Measurements from ENCODE around the gene PXDN. TPM values are rescaled to one million over a fixed set of nuclear protein-coding genes. Genes with fewer than 3 reads are reported as not detected.

PXDN gene
- total and polyA plus RNA-seq, 2 of the 4 experiments (the other 2 are of a cell fraction): 153 to 332 TPM

GRCh38 chr2:1747065-1747941, 3.0 kb upstream of the PXDN start:
- no peak overlapping the region for H3K56ac ChIP-seq (ENCODE audit: extremely low read depth, insufficient read depth, low read length)
- no peak overlapping the region for H3K18ac ChIP-seq (ENCODE audit: low read depth, low read length)
- H4K5ac ChIP-seq (ENCODE audit: low read depth, low read length): no peak overlapping the region
- H3K23ac ChIP-seq (ENCODE audit: low read depth, low read length): 0 out of 2 replicates have a peak overlapping the region, but pooled peaks have one; percentile 59
- H4K8ac ChIP-seq (ENCODE audit: low read depth in 2 of 2, low read length in 2 of 2): no peak overlapping the region
- H3K9me3 ChIP-seq (ENCODE audit: control insufficient read depth, insufficient read depth, low read length): no peaks in the 10 kb centered on the region
- no TSS peak for BruUV-seq (replicated peaks)
- H3K9ac ChIP-seq (ENCODE audit: low read depth, low read length): no peak overlapping the region
- dilution Hi-C loops (cut with HindIII; ENCODE audit: low sequenced_read_pairs, unreplicated experiment) (no loop called here), intact Hi-C loops (cut with micrococcal nuclease) (no loop called here), in situ Hi-C loops (cut with MboI; ENCODE audit: low sequenced_read_pairs) (loop anchor here (5.0 kb wide), 1 partner anchor 70 kb away; no protein-coding TSS in a partner anchor)
- ATAC-seq (ENCODE audit: low read depth): no peak
- H4K91ac ChIP-seq (ENCODE audit: insufficient read depth, low read depth, low read length): no peak overlapping the region; the same call in 1 of the 2 replicates
- H3K36me3 ChIP-seq (ENCODE audit: control insufficient read depth, insufficient read depth, low read length): no peaks in the 10 kb centered on the region
- H2BK20ac ChIP-seq (ENCODE audit: low read depth, low read length): no peak overlapping the region
- H2AK5ac ChIP-seq (ENCODE audit: low read depth, low read length): peak overlapping the region; percentile 83; the same call in 1 of the 2 replicates
- peaks cover 17% of the 10 kb centered on the region for H3K4me1 ChIP-seq (ENCODE audit: control insufficient read depth, insufficient read depth, low read length)
- H2BK15ac ChIP-seq (ENCODE audit: low read depth, low read length): no peak overlapping the region
- H2BK120ac ChIP-seq (ENCODE audit: low read depth, low read length): no peak overlapping the region
- no peak overlapping the region for H2AK9ac ChIP-seq (replicated peaks; ENCODE audit: low read depth, low read length, poor library complexity)
- no peak overlapping the region for H3K14ac ChIP-seq (replicated peaks; ENCODE audit: low read depth, low read length)
- H3K4me2 ChIP-seq (ENCODE audit: low read depth, low read length): no peak overlapping the region
- DNase-seq: no peak
- H3K9me1 ChIP-seq (ENCODE audit: insufficient read depth, low read length): peaks cover 20% of the 10 kb centered on the region
- peaks cover 9 to 45% of the 10 kb centered on the region in 2 experiments; a peak in 3 of 4 replicates for H3K79me1 ChIP-seq (ENCODE audit: low read depth in 1 of 2, low read length in 2 of 2)
- POLR2A ChIA-PET (ENCODE audit: unreplicated experiment): no interaction called here
- 0 out of 2 replicates have a peak overlapping the region, but pooled peaks have one; percentile 5 for H3K4ac ChIP-seq (ENCODE audit: low read depth, low read length)
- H3K27ac ChIP-seq (ENCODE audit: insufficient read depth, low read length): no peak overlapping the region
- no peak overlapping the region for H2AFZ ChIP-seq (replicated peaks; ENCODE audit: low read length, poor library complexity)
- H3K27me3 ChIP-seq (ENCODE audit: control insufficient read depth, insufficient read depth, low read length): no peaks in the 10 kb centered on the region
- no peak overlapping the region for H3K4me3 ChIP-seq (ENCODE audit: insufficient read depth, low read depth, low read length)
- CTCF ChIA-PET: no interaction called here
- WGBS, 2 experiments (ENCODE audit: extremely low coverage in 2 of 2, insufficient read length in 1 of 2): 98% methylated on average over 15 of the region's 26 CpGs; no CpG with 5 or more reads in 1 of the 2 experiments
- H4K20me1 ChIP-seq (ENCODE audit: insufficient read depth, low read length): peaks cover 9% of the 10 kb centered on the region
- no peak overlapping the region for H2BK5ac ChIP-seq (ENCODE audit: low read depth, low read length, poor library complexity, severe bottlenecking)
- TF ChIP-seq CEBPB (IDR thresholded peaks at IDR 0.05; ENCODE audit: low read depth, low read length) (no peak), RFX5 (IDR thresholded peaks at IDR 0.05; ENCODE audit: low read depth, low read length) (no peak), CHD1 (IDR thresholded peaks at IDR 0.05; ENCODE audit: low read depth, low read length) (no peak), MAFK (IDR thresholded peaks at IDR 0.05; ENCODE audit: low read depth, low read length) (no peak), RCOR1 (IDR thresholded peaks at IDR 0.05; ENCODE audit: insufficient replicate concordance, low read length) (no peak), FOS (IDR thresholded peaks at IDR 0.05; ENCODE audit: low read depth, low read length) (no peak), MXI1 (IDR thresholded peaks at IDR 0.05; ENCODE audit: borderline replicate concordance, low read depth, low read length) (no peak), RAD21 (IDR thresholded peaks at IDR 0.05; ENCODE audit: low read length) (no peak), NFE2L2 (IDR thresholded peaks at IDR 0.05; ENCODE audit: low read depth, low read length) (no peak), ELK1 (IDR thresholded peaks at IDR 0.05; ENCODE audit: borderline replicate concordance, low read depth, low read length) (no peak), MAZ (IDR thresholded peaks at IDR 0.05; ENCODE audit: borderline replicate concordance, low read depth, low read length) (no peak), BHLHE40 (IDR thresholded peaks at IDR 0.05; ENCODE audit: low read depth, low read length) (no peak)
- TF ChIP-seq, protein P1, sequence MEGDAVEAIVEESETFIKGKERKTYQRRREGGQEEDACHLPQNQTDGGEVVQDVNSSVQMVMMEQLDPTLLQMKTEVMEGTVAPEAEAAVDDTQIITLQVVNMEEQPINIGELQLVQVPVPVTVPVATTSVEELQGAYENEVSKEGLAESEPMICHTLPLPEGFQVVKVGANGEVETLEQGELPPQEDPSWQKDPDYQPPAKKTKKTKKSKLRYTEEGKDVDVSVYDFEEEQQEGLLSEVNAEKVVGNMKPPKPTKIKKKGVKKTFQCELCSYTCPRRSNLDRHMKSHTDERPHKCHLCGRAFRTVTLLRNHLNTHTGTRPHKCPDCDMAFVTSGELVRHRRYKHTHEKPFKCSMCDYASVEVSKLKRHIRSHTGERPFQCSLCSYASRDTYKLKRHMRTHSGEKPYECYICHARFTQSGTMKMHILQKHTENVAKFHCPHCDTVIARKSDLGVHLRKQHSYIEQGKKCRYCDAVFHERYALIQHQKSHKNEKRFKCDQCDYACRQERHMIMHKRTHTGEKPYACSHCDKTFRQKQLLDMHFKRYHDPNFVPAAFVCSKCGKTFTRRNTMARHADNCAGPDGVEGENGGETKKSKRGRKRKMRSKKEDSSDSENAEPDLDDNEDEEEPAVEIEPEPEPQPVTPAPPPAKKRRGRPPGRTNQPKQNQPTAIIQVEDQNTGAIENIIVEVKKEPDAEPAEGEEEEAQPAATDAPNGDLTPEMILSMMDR (conservative IDR thresholded peaks at IDR 0.05; ENCODE audit: low read depth, low read length): no peak
- TF ChIP-seq, protein P2, sequence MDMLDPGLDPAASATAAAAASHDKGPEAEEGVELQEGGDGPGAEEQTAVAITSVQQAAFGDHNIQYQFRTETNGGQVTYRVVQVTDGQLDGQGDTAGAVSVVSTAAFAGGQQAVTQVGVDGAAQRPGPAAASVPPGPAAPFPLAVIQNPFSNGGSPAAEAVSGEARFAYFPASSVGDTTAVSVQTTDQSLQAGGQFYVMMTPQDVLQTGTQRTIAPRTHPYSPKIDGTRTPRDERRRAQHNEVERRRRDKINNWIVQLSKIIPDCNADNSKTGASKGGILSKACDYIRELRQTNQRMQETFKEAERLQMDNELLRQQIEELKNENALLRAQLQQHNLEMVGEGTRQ (IDR thresholded peaks at IDR 0.05; ENCODE audit: low read depth, low read length): no peak
